A549 (cell line): ENCODE data around the gene ZNF697. TPM values are rescaled to one million over a fixed set of nuclear protein-coding genes. Genes with fewer than 3 reads are reported as not detected.

Experiments
- ATAC-seq, 2 experiments: fragments of 200-7000 bp in 1 of 2; fragments of >200 bp in 1 of 2; cut with Nextera tagmentation in 1 of 2; cut with Tn5 transposase in 1 of 2; 3 replicates each; pipeline versions ENCODE4 v1.8.0 to v1.9.1; 2018 to 2020; ENCODE audit warnings: mild to moderate bottlenecking in 1 of 2, moderate library complexity in 1 of 2
- CTCF ChIA-PET: fragments of 300-600 bp; sonication (Branson Sonifier 250); formaldehyde crosslinking; extraction: SDS; loops from one replicate; lab custom pipeline; 2021; ENCODE audit warnings: antibody characterized with exemption, inconsistent platforms; lab: Yijun Ruan, JAX
- POLR2A ChIA-PET: fragments of 350-600 bp; formaldehyde crosslinking; extraction: SDS; loops from one replicate; lab custom pipeline; 2021; ENCODE audit warnings: antibody characterized with exemption, inconsistent platforms; lab: Yijun Ruan, JAX
- DNase-seq, 2 experiments: peaks; one replicate each; pipeline versions ENCODE4 v3.0.0 to v3.0.0-alpha.2; 2011 to 2016; ENCODE audit warnings: low read depth in 1 of 2, low spot score in 1 of 2
- FAIRE-seq: peaks from 2 replicates; lab custom pipeline; 2011; peaks lifted over from hg19 to GRCh38; lab: Jason Lieb, UNC
- H3K27ac ChIP-seq, 2 experiments: fragments of >200 bp; sonication (Bioruptor Twin); formaldehyde crosslinking; 3 replicates each; pipeline ENCODE4 v1.5.1; 2016 to 2017
- H3K4me1 ChIP-seq: fragments of >200 bp; sonication (Bioruptor Twin); formaldehyde crosslinking; 3 replicates; pipeline ENCODE4 v1.6.1; 2016
- H3K4me2 ChIP-seq: fragments of >200 bp; sonication (Bioruptor Twin); formaldehyde crosslinking; 3 replicates; pipeline ENCODE4 v1.6.1; 2016
- H3K4me3 ChIP-seq: fragments of >200 bp; sonication (Bioruptor Twin); formaldehyde crosslinking; 3 replicates; pipeline ENCODE4 v1.5.1; 2016
- H3K9me3 ChIP-seq: fragments of >200 bp; sonication (Bioruptor Twin); formaldehyde crosslinking; 3 replicates; pipeline ENCODE4 v1.6.1; 2016
- CHD2 ChIP-seq: fragments of 150-350 bp; IDR thresholded peaks from 2 replicates; pipeline ENCODE4 v1.6.1; 2014; ENCODE audit warnings: low read length; ENCODE audit not compliant: partially characterized antibody
- EHMT2 ChIP-seq: fragments of 200-600 bp; sonication (generic); IDR thresholded peaks from 2 replicates; pipeline ENCODE4 v1.6.1; 2016; ENCODE audit warnings: antibody characterized with exemption, low read depth, mild to moderate bottlenecking, moderate library complexity
- GATA3 ChIP-seq: IDR thresholded peaks from 2 replicates; pipeline ENCODE4 v1.6.1; 2012; ENCODE audit warnings: borderline replicate concordance
- HOXB13 ChIP-seq: fragments of 250-450 bp; sonication (Bioruptor Pico); IDR thresholded peaks from 2 replicates; pipeline ENCODE4 v1.5.0; 2020; ENCODE audit warnings: low read depth, mild to moderate bottlenecking, moderate library complexity
- MAFK ChIP-seq: fragments of 450-650 bp; IDR thresholded peaks from 2 replicates; pipeline ENCODE4 v1.6.1; 2014; ENCODE audit not compliant: partially characterized antibody
- MAZ ChIP-seq: fragments of 150-350 bp; IDR thresholded peaks from 2 replicates; pipeline ENCODE4 v1.6.1; 2014; ENCODE audit warnings: antibody characterized with exemption, low read depth, low read length, borderline replicate concordance
- MYC ChIP-seq: IDR thresholded peaks from 2 replicates; pipeline ENCODE4 v1.6.1; 2012; ENCODE audit warnings: mild to moderate bottlenecking, inconsistent platforms, low read length, improper control_type of control experiment, borderline replicate concordance
- NR3C1 ChIP-seq: fragments of >200 bp; sonication (Bioruptor Twin); formaldehyde crosslinking; IDR thresholded peaks from 3 replicates; pipeline ENCODE4 v1.6.1; 2017
- POLR2A ChIP-seq: IDR thresholded peaks from 2 replicates; pipeline ENCODE4 v1.6.1; 2012; ENCODE audit warnings: mild to moderate bottlenecking, low read length
- RAD21 ChIP-seq, 2 experiments: fragments of >200 bp in 1 of 2; sonication (Bioruptor Twin) in 1 of 2; formaldehyde crosslinking in 1 of 2; IDR thresholded peaks in 1 of 2; conservative IDR thresholded peaks in 1 of 2; 2 replicates in 1 of 2; 3 replicates in 1 of 2; pipeline ENCODE4 v1.6.1; 2012 to 2018; ENCODE audit warnings: inconsistent platforms in 1 of 2
- REST ChIP-seq: fragments of 200-600 bp; sonication (generic); IDR thresholded peaks from 2 replicates; pipeline ENCODE4 v1.6.1; 2016; ENCODE audit warnings: antibody characterized with exemption, mild to moderate bottlenecking, moderate library complexity
- RNF2 ChIP-seq: fragments of 200-600 bp; sonication (generic); IDR thresholded peaks from 2 replicates; pipeline ENCODE4 v1.6.1; 2016; ENCODE audit warnings: low read depth, mild to moderate bottlenecking, antibody characterized with exemption, moderate library complexity, borderline replicate concordance
- SMC3 ChIP-seq: fragments of >200 bp; sonication (Bioruptor Twin); formaldehyde crosslinking; IDR thresholded peaks from 3 replicates; pipeline ENCODE4 v1.6.1; 2018; ENCODE audit warnings: inconsistent platforms
- SREBF2 ChIP-seq: fragments of 450-650 bp; IDR thresholded peaks from 2 replicates; pipeline ENCODE4 v1.6.1; 2014; ENCODE audit warnings: mild to moderate bottlenecking, moderate library complexity
- TP53 ChIP-seq: fragments of 250-450 bp; sonication (Bioruptor Pico); IDR thresholded peaks from 2 replicates; pipeline ENCODE4 v1.5.0; 2021; ENCODE audit warnings: mild to moderate bottlenecking, moderate library complexity
- ZNF302 ChIP-seq: fragments of 250-450 bp; sonication (Bioruptor Pico); IDR thresholded peaks from 2 replicates; pipeline ENCODE4 v1.9.0; 2021; ENCODE audit warnings: inconsistent platforms, mild to moderate bottlenecking, moderate library complexity
- ZSCAN20 ChIP-seq: fragments of 250-450 bp; sonication (Bioruptor Pico); IDR thresholded peaks from 2 replicates; pipeline ENCODE4 v1.8.0; 2022; ENCODE audit warnings: mild to moderate bottlenecking, moderate library complexity
- WGBS: methylation state at CpG from one replicate; pipeline ENCODE4 v1.1.6; 2017; ENCODE audit errors: missing lambda C conversion rate; 5-methylcytosine and 5-hydroxymethylcytosine counted together
- polyA plus RNA-seq, 4 experiments: library from polyadenylated mRNA; depleted of rRNA in 3 of 4; stranded (reverse); fragments of >200 nt; fragmentation: RNase III in 1 of 4; extraction: RNeasy Plus Mini Kit Qiagen cat#74134 plus additional on column Dnase treatment in 1 of 4; gene quantifications; 2 replicates in 3 of 4; 3 replicates in 1 of 4; pipeline ENCODE4 v1.2.3, GENCODE V29; 2011 to 2017
- TF ChIP-seq, protein P1 (sequence below): fragments of 250-450 bp; sonication (Bioruptor Pico); IDR thresholded peaks from 2 replicates; pipeline ENCODE4 v1.5.0; 2020; ENCODE audit warnings: low read depth, mild to moderate bottlenecking, moderate library complexity

ZNF697 gene
- polyA plus RNA-seq, 2 of the 4 experiments (the other 2 are of a cell fraction), result 2.2 to 2.6 TPM

GRCh38 chr1:119622311-119623192 is 25.5 kb downstream of the ZNF697 start:
- WGBS, result 95% methylated on average over 29 of the region's 67 CpGs
- no peaks in the 10 kb centered on the region for H3K9me3 ChIP-seq
- ATAC-seq (no peak), DNase-seq (no peak), FAIRE-seq (no peak)
- no peak overlapping the region for H3K4me2 ChIP-seq
- H3K4me3 ChIP-seq, result no peak overlapping the region
- no peak overlapping the region for H3K27ac ChIP-seq
- CTCF ChIA-PET, result interaction anchor here (1.2 to 4.6 kb wide), 4 partner anchors 8 to 53 kb away, joined by 4 to 16 read pairs (median 10); no protein-coding TSS in a partner anchor
- no peaks in the 10 kb centered on the region for H3K4me1 ChIP-seq
- TF ChIP-seq MYC, result no peak
- no peak for TF ChIP-seq SREBF2
- TF ChIP-seq ZNF302 (CRISPR knock-in tag), result no peak
- TF ChIP-seq RAD21 (conservative IDR thresholded peaks at IDR 0.05 in 1 of 2, IDR thresholded peaks at IDR 0.05 in 1 of 2), result no peak
- TF ChIP-seq GATA3, result no peak
- no peak for TF ChIP-seq EHMT2
- no peak for TF ChIP-seq POLR2A
- TF ChIP-seq SMC3, result no peak
- no peak for TF ChIP-seq NR3C1
- TF ChIP-seq RNF2, result no peak
- TF ChIP-seq CHD2, result no peak
- no peak for TF ChIP-seq REST
- TF ChIP-seq, protein P1, sequence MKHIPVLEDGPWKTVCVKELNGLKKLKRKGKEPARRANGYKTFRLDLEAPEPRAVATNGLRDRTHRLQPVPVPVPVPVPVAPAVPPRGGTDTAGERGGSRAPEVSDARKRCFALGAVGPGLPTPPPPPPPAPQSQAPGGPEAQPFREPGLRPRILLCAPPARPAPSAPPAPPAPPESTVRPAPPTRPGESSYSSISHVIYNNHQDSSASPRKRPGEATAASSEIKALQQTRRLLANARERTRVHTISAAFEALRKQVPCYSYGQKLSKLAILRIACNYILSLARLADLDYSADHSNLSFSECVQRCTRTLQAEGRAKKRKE, result no peak
- no peak for TF ChIP-seq TP53 (CRISPR knock-in tag)
- no peak for TF ChIP-seq MAFK
- TF ChIP-seq, all 56 proteins: peak for 0
- POLR2A ChIA-PET, result no interaction called here

GRCh38 chr1:119621705-119622104 is 26.4 kb downstream of the ZNF697 start:
- DNase-seq, result no peak
- Histone ChIP-seq H3K9me3 (no peaks in the 10 kb centered on the region), H3K4me3 (no peak overlapping the region), H3K4me2 (no peak overlapping the region), H3K27ac (no peak overlapping the region), H3K4me1 (no peaks in the 10 kb centered on the region)
- WGBS, result 77% methylated on average over 4 of the region's 4 CpGs
- POLR2A ChIA-PET, result no interaction called here
- no peak for ATAC-seq
- TF ChIP-seq SMC3, result no peak
- no peak for TF ChIP-seq MAZ
- TF ChIP-seq NR3C1, result no peak
- TF ChIP-seq ZSCAN20 (CRISPR knock-in tag), result no peak
- TF ChIP-seq HOXB13 (CRISPR knock-in tag), result no peak
- CTCF ChIA-PET, result interaction anchor here (1.0 to 2.5 kb wide), 3 partner anchors 12 to 172 kb away, joined by 3 to 15 read pairs (median 3); no protein-coding TSS in a partner anchor
- FAIRE-seq, result no peak
